OCI-LY3 (cell line): ENCODE measurements around the gene TFDP1.

Experiments used
- H2AFZ ChIP-seq: fragments of 200-600, 300-600 bp; shearing (Covaris generic); 2 replicates; pipeline ENCODE4 v1.6.0; 2014; ENCODE audit warnings: antibody characterized with exemption, low read depth, low read length
- H3K27ac ChIP-seq: fragments of 200-600, 300-600 bp; sonication (generic); 2 replicates; pipeline ENCODE4 v1.5.1; 2014; ENCODE audit warnings: mild to moderate bottlenecking, low read length, moderate library complexity, mixed read lengths
- H3K27me3 ChIP-seq: fragments of 200-600, 300-600 bp; sonication (generic); 2 replicates; pipeline ENCODE4 v1.6.1; 2014; ENCODE audit warnings: low read depth, low read length, mixed read lengths
- H3K36me3 ChIP-seq: fragments of 200-600, 300-600 bp; sonication (generic); replicated peaks from 2 replicates; pipeline ENCODE3; 2014; ENCODE audit warnings: low read depth, low read length, mixed read lengths
- H3K4me1 ChIP-seq: fragments of 300-600, 200-600 bp; sonication (generic); 2 replicates; pipeline ENCODE4 v1.6.1; 2014; ENCODE audit warnings: low read length, mixed read lengths
- H3K4me2 ChIP-seq: fragments of 200-600, 300-600 bp; sonication (generic); 2 replicates; pipeline ENCODE4 v1.6.1; 2014; ENCODE audit warnings: low read length, mixed read lengths
- H3K4me3 ChIP-seq: fragments of 300-600, 200-600 bp; sonication (generic); 2 replicates; pipeline ENCODE4 v1.5.1; 2014; ENCODE audit warnings: antibody characterized with exemption, mild to moderate bottlenecking, low read length, moderate library complexity
- H3K79me2 ChIP-seq: fragments of 300-600, 200-600 bp; shearing (Covaris generic); 2 replicates; pipeline ENCODE4 v1.6.1; 2014; ENCODE audit warnings: mild to moderate bottlenecking, low read length, mixed read lengths
- H3K9ac ChIP-seq: fragments of 300-600, 200-600 bp; shearing (Covaris generic); 2 replicates; pipeline ENCODE4 v1.6.0; 2014; ENCODE audit warnings: mild to moderate bottlenecking, low read length, moderate library complexity
- H3K9me3 ChIP-seq: fragments of 200-600, 300-600 bp; shearing (Covaris generic); 2 replicates; pipeline ENCODE4 v1.6.1; 2014; ENCODE audit warnings: low read length, mixed read lengths; ENCODE audit not compliant: insufficient read depth
- H4K20me1 ChIP-seq: fragments of 200-600, 300-600 bp; sonication (generic); 2 replicates; pipeline ENCODE4 v1.6.1; 2016; ENCODE audit warnings: low read length, mixed read lengths; ENCODE audit not compliant: insufficient read depth
- EZH2phosphoT487 ChIP-seq: fragments of 200-600 bp; shearing (Covaris generic); IDR thresholded peaks from 2 replicates; pipeline ENCODE4 v1.6.1; 2018; ENCODE audit warnings: antibody characterized with exemption, mixed run types, low read depth
- TF ChIP-seq, protein P1 (sequence below): fragments of 200-600, 300-600 bp; sonication (generic); IDR thresholded peaks from 2 replicates; pipeline ENCODE4 v1.5.1; 2014; ENCODE audit warnings: antibody characterized with exemption, low read length, low read depth

The TFDP1 gene

DNA sequence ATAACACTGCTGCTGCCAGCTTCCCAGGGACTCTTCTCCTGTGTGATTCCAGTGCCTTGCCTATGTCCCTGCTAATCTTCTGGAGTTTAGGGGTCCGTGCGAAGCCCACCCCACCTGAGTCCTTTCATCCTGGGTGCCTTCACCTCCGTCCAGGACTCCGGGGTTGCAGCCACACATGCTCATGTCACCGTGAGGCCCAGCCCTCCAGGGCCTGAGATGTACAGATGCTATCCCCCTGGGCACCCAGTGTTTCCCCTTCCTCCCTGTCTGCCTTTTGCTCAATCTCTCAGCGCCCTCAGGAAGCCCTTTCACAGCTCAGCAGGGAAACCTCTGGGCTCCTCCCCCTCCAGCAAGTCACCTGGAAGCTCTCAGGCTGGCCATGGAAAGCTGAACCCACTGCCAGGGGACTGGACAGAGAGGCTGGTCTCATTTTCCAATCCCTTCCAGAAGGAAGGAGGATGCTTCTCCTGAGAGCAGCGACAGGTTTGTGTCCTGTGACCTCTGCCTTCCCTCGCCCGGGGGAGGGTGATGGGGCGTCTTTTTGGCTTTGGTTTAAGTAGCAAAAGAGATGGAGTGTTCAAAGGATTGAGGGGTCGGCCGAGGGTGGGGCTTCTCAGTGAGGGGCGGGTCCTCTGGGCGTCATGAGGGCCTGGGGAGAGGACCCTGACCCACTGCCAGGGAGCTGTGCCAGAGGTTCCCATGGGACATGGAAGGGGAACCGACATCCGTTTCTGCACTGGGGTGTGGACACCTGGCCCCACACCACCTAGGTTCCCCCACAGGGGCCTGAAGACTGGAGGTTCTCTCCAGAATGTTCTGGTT is 30.8 kb upstream of the TFDP1 start:
- H3K4me3 ChIP-seq: no peak overlapping the region
- H3K4me2 ChIP-seq: no peak overlapping the region
- no peaks in the 10 kb centered on the region for H3K27me3 ChIP-seq
- H4K20me1 ChIP-seq: no peaks in the 10 kb centered on the region
- TF ChIP-seq, protein P1, sequence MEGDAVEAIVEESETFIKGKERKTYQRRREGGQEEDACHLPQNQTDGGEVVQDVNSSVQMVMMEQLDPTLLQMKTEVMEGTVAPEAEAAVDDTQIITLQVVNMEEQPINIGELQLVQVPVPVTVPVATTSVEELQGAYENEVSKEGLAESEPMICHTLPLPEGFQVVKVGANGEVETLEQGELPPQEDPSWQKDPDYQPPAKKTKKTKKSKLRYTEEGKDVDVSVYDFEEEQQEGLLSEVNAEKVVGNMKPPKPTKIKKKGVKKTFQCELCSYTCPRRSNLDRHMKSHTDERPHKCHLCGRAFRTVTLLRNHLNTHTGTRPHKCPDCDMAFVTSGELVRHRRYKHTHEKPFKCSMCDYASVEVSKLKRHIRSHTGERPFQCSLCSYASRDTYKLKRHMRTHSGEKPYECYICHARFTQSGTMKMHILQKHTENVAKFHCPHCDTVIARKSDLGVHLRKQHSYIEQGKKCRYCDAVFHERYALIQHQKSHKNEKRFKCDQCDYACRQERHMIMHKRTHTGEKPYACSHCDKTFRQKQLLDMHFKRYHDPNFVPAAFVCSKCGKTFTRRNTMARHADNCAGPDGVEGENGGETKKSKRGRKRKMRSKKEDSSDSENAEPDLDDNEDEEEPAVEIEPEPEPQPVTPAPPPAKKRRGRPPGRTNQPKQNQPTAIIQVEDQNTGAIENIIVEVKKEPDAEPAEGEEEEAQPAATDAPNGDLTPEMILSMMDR: no peak
- no peak for TF ChIP-seq EZH2phosphoT487
- H3K27ac ChIP-seq: no peak overlapping the region
- no peaks in the 10 kb centered on the region for H3K36me3 ChIP-seq
- no peak overlapping the region for H2AFZ ChIP-seq
- no peaks in the 10 kb centered on the region for H3K9me3 ChIP-seq
- H3K9ac ChIP-seq: no peak overlapping the region
- no peaks in the 10 kb centered on the region for H3K4me1 ChIP-seq
- no peaks in the 10 kb centered on the region for H3K79me2 ChIP-seq

DNA sequence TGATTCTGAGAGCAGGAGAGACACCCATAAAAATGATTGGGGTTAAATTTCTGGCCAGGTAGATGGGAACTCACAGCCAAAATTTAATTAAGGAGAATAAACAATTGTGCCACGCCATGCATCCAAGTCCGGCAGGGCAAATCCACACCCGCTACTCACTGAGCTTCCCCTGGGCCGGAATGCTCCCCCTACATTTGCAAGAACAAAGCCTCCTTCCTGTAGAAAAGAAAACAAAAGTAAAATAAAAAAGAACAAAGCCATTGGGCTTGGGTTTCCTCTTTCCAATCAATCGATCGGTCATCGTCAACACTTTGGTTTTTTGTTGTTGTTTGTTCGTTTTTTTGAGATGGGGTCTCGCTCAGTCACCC is 30.2 kb upstream of the TFDP1 start:
- no peak overlapping the region for H3K27ac ChIP-seq

DNA sequence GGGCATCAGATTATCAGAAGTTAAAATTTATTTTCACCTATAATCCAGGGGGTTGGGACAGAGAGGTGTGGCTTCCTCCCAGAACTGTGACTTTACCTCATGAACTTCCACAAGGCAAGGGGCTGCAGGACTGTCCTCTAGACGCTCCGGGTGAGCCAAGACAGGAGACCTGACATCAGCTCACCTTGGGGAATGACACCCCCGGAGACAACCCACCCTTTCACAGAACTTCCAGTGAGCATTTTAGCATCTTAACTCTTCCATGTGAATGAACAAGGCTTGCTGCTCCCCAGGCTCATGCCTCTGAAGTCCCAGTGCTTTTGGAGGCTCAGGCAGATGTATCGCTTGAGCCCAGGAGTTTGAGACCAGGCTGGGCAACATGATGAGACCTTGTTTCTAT is 29.4 kb upstream of the TFDP1 start:
- H3K9me3 ChIP-seq: no peaks in the 10 kb centered on the region
- no peaks in the 10 kb centered on the region for H4K20me1 ChIP-seq
- no peaks in the 10 kb centered on the region for H3K36me3 ChIP-seq
- TF ChIP-seq, protein P1: no peak
- no peak for TF ChIP-seq EZH2phosphoT487
- H3K4me2 ChIP-seq: no peak overlapping the region
- H3K27me3 ChIP-seq: no peaks in the 10 kb centered on the region
- no peak overlapping the region for H3K4me3 ChIP-seq
- H3K79me2 ChIP-seq: no peaks in the 10 kb centered on the region
- no peak overlapping the region for H3K27ac ChIP-seq
- H3K4me1 ChIP-seq: no peaks in the 10 kb centered on the region
- no peak overlapping the region for H2AFZ ChIP-seq
- H3K9ac ChIP-seq: no peak overlapping the region

More for the DNA sequence above, 30.2 kb upstream of the TFDP1 start:
- H3K9ac ChIP-seq: no peak overlapping the region
- no peak overlapping the region for H3K4me2 ChIP-seq
- no peaks in the 10 kb centered on the region for H3K9me3 ChIP-seq
- no peaks in the 10 kb centered on the region for H3K4me1 ChIP-seq
- no peaks in the 10 kb centered on the region for H4K20me1 ChIP-seq
- no peaks in the 10 kb centered on the region for H3K27me3 ChIP-seq
- no peaks in the 10 kb centered on the region for H3K79me2 ChIP-seq
- H3K4me3 ChIP-seq: no peak overlapping the region
- no peaks in the 10 kb centered on the region for H3K36me3 ChIP-seq
- TF ChIP-seq, protein P1: no peak
- no peak for TF ChIP-seq EZH2phosphoT487
- no peak overlapping the region for H2AFZ ChIP-seq

DNA sequence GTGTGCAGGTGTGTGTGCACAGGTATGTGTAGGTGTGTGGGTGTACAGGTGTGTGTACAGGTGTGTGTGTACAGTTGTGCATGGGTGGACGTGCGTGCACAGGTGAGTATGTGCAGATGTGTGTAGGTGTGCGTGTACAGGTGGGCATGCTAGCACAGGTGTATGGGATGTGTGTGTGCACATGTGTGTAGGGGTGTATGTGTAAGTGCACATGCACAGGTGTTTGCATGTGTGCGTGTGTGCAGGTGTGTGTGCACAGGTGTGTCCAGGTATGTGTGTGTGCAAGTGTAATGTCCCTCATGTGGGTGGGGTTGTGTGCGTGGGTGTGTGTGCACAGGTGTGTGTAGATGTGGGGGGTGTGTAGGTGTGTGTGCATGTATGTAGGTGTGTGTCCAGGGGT is 27.5 kb upstream of the TFDP1 start:
- Histone ChIP-seq H3K4me3 (no peak overlapping the region), H3K27ac (no peak overlapping the region), H2AFZ (no peak overlapping the region), H3K4me1 (no peaks in the 10 kb centered on the region), H3K4me2 (no peak overlapping the region), H4K20me1 (no peaks in the 10 kb centered on the region), H3K79me2 (no peaks in the 10 kb centered on the region), H3K9ac (no peak overlapping the region), H3K36me3 (no peaks in the 10 kb centered on the region), H3K9me3 (no peaks in the 10 kb centered on the region), H3K27me3 (no peaks in the 10 kb centered on the region)
- no peak for TF ChIP-seq EZH2phosphoT487
- TF ChIP-seq, protein P1: no peak
